Measurements from ENCODE around the gene CDK19.

- no peak for TF ChIP-seq CTCF (IDR thresholded peaks at IDR 0.05)
- TF ChIP-seq ZFX (IDR thresholded peaks at IDR 0.05; ENCODE audit: borderline replicate concordance), result no peak
These were observed 253.6 kb downstream of the CDK19 start for GRCh38 chr6:110561696-110562095.

Measured in 22Rv1 (cell line).